Measurements from ENCODE around the gene BTN3A1.

Gene BTN3A1

DNA sequence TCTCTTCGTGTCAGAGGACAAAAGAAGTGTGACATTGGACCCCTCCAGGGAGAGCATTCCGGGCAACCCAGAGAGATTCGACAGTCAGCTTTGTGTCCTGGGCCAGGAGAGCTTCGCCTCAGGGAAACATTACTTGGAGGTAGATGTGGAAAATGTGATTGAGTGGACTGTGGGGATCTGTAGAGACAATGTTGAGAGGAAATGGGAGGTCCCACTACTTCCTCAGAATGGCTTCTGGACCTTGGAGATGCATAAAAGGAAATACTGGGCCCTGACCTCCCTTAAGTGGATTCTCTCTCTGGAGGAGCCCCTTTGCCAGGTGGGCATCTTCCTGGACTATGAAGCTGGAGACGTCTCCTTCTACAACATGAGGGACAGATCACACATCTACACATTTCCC, 28.7 kb downstream of the BTN3A1 start:
- TF ChIP-seq, protein P1, sequence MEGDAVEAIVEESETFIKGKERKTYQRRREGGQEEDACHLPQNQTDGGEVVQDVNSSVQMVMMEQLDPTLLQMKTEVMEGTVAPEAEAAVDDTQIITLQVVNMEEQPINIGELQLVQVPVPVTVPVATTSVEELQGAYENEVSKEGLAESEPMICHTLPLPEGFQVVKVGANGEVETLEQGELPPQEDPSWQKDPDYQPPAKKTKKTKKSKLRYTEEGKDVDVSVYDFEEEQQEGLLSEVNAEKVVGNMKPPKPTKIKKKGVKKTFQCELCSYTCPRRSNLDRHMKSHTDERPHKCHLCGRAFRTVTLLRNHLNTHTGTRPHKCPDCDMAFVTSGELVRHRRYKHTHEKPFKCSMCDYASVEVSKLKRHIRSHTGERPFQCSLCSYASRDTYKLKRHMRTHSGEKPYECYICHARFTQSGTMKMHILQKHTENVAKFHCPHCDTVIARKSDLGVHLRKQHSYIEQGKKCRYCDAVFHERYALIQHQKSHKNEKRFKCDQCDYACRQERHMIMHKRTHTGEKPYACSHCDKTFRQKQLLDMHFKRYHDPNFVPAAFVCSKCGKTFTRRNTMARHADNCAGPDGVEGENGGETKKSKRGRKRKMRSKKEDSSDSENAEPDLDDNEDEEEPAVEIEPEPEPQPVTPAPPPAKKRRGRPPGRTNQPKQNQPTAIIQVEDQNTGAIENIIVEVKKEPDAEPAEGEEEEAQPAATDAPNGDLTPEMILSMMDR (IDR thresholded peaks at IDR 0.05) = no peak

DNA sequence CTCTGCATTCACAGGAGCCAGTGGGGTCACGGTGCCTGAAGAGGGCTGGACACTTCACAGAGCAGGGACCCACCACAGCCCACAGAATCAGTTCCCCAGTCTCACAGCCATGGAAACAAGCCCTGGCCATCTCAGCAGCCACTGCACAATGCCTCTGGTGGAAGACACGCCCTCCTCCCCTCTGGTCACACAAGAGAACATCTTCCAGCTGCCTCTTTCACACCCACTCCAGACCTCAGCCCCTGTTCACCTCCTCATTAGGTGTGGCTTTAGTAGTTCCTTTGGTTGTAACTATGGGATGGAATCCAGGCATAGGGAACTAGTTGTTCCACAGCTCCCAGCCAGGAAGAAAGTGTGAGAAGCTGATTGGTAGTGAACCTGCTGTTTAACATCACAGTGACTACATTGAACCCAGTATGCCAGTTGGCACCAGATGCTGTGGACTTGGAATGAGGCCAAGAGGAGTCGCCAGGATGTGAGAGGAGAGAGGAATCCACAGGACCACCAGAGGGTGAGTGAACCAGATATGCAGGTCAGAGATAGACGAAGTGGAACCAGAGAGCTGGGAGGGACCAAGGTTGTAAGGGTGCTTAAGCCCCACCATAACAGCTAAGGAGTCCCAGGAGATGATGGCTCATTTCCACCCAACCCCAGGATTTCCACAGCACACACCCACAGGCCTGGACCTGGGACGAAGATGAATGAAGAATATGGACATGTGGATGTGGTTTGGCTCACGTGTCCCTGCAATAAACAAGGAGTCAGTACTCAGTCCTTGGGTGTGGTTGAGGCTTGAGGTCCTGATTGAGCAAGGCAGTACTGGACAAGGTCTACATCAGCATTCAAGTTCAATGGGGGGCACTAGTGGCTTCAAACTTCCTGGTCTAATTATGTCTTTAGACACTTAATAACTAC, 29.4 kb downstream of the BTN3A1 start:
- TF ChIP-seq, protein P1 (IDR thresholded peaks at IDR 0.05) = no peak

DNA sequence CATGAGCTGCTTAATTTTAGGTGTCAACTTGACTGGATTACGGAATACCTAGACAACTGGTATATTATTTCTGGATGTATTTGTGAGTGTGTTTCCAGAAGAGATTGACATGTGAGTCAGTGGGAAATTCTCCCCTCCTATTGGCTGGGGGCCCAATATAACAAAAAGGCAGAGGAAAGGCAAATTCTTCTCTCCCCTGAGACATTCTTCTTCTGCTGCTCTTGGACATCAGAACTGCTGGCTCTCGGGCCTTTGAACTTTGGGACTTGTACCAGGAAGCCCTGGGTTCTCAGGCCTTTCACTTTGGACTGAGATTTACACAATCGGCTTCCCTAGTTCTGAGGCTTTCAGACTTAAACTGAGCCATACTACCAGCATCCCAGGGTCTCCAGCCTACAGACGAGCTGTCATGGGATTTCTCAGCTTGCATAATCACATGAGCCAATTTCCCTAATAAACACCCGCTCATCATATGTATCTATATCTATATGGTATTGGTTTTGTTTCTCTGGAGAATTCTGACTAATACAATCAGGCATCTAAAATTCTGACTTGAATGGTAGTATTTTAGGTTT, 30.6 kb downstream of the BTN3A1 start:
- TF ChIP-seq, protein P1 (IDR thresholded peaks at IDR 0.05) = no peak

DNA sequence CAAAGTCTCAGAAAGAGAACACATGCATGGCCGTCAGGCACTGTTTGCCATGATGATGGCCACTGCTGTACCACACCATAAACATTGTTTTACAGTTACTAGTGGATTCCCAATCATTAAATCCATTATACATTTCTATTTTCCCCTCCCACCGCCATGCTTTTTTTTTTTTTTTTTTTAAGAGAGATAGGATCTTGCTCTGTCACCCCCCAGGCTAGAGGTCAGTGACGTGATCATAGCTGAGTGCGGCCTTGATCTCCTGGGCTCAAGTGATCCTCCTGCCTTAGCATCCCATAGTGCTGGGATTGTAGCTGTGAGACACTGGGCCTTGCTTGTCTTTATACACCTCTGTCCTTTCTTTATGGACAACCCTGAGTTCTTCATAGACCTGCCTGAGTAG, 33.9 kb downstream of the BTN3A1 start:
- TF ChIP-seq, protein P1 (IDR thresholded peaks at IDR 0.05) = no peak

DNA sequence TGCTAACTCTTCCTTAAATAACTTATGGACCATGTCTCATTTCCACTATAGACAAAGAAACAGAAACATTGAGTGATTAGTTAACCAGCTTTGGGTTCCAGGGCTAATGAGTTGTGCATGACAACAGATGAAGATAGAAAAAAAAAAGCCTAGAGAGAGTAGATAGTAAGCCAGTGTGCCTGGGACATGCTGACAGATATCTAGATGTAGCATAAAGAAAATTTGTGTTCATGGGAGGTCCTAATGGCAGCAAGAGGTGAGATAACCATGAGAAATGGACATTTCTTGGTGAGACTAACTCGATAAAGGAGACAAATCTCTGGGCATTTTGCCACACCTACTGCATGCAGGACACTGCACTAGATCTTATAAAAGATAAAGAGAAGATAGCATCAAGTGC, 35.5 kb downstream of the BTN3A1 start:
- TF ChIP-seq, protein P1 (IDR thresholded peaks at IDR 0.05) = no peak

DNA sequence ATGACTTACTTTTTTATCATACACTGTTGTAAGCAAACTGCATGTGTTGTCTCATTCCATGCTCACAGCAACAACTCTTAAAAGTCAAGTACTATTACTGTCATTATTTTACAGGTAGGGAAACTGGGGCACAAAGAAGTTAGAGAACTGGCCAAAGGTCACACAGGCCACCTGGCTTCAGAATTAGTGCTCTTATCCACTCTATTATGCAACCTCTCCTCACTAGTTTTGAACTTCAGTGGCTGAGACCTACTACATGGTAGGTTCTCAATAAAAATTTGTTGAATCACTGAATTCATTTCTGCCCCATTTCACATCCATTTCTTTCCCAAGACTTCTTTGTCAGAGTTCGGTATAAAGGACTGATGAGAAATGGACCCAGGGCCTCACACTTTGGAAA, 35.9 kb downstream of the BTN3A1 start:
- TF ChIP-seq, protein P1 (IDR thresholded peaks at IDR 0.05) = no peak

DNA sequence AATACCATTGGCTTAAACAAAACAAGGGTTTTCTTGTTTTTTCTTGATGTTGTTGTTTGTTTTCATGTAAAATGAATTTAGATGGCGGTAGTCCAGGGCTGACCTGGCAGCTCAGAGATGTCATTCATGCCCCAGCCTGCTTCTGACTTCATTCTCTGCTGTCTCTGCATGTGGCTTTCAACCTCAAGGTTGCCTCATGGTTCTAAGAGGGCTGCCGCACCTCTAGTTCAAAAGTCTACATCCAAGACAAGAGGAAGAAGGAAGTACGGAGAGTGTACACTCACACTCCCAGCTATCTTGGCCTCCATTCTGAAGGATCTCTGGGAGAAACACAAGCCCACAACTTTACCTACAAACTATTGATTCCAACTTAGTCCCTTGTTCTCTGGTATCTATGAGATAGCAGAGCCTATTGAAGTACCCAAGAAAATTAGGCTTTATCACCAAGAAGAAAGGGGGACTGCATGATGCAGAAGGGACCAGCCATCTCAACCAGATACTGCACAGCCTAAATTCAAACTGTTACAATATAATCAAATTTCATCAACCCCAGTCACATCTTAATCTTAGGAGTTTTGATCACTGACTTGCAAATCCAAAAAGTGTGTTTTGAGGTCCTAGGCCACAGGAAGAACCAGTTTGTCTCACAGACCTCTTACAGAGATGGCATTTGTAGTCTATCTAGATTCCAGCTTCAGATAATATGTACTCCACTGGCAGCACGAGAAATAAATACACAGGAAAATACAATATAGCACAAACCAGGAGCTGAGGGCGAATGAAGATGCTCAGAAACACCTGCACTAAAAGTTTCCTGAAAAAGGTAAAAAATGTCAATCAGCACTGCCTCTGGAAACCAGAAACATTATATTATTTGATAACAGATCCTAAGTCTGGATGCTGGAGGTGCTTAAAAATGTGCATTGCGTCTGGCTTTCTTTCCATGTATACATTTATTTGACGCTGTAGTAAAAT, 37.4 kb downstream of the BTN3A1 start:
- TF ChIP-seq, protein P1 (IDR thresholded peaks at IDR 0.05) = no peak
